ENCODE measurements around the gene ZC3HAV1. TPM values are rescaled to one million over a fixed set of nuclear protein-coding genes. Genes with fewer than 3 reads are reported as not detected.

Gene ZC3HAV1
- total RNA-seq, 1 donor from 2014 or later: 13.5 TPM

GRCh38 chr7:139114018-139114417 lies 4.5 kb upstream of the ZC3HAV1 start:
- Mint-ChIP-seq H3K36me3 (ENCODE audit: unreplicated experiment) (no peaks in the 10 kb centered on the region), H3K4me3 (ENCODE audit: unreplicated experiment) (no peak overlapping the region), H3K9me3 (ENCODE audit: unreplicated experiment) (peaks cover 10% of the 10 kb centered on the region), H3K27ac (ENCODE audit: unreplicated experiment) (no peak overlapping the region), H3K4me1 (ENCODE audit: low read depth, unreplicated experiment) (peaks cover 5% of the 10 kb centered on the region), H3K27me3 (ENCODE audit: unreplicated experiment) (peaks cover 8% of the 10 kb centered on the region)
- TF ChIP-seq CTCF (IDR thresholded peaks at IDR 0.05; ENCODE audit: partially characterized antibody, unreplicated experiment): no peak
- DNase-seq: no peak

GRCh38 chr7:139112741-139113250 lies 3.3 kb upstream of the ZC3HAV1 start:
- Mint-ChIP-seq H3K27ac (ENCODE audit: unreplicated experiment) (no peak overlapping the region), H3K9me3 (ENCODE audit: unreplicated experiment) (peaks cover 15% of the 10 kb centered on the region), H3K4me1 (ENCODE audit: low read depth, unreplicated experiment) (peaks cover 7% of the 10 kb centered on the region), H3K27me3 (ENCODE audit: unreplicated experiment) (peaks cover 13% of the 10 kb centered on the region), H3K36me3 (ENCODE audit: unreplicated experiment) (no peaks in the 10 kb centered on the region), H3K4me3 (ENCODE audit: unreplicated experiment) (no peak overlapping the region)
- DNase-seq: no peak
- no peak for TF ChIP-seq CTCF (IDR thresholded peaks at IDR 0.05; ENCODE audit: partially characterized antibody, unreplicated experiment)

GRCh38 chr7:139112316-139112715 lies 2.8 kb upstream of the ZC3HAV1 start:
- DNase-seq: no peak
- Mint-ChIP-seq H3K27ac (ENCODE audit: unreplicated experiment) (no peak overlapping the region), H3K4me1 (ENCODE audit: low read depth, unreplicated experiment) (peaks cover 9% of the 10 kb centered on the region), H3K27me3 (ENCODE audit: unreplicated experiment) (peaks cover 15% of the 10 kb centered on the region), H3K9me3 (ENCODE audit: unreplicated experiment) (peaks cover 15% of the 10 kb centered on the region), H3K4me3 (ENCODE audit: unreplicated experiment) (no peak overlapping the region), H3K36me3 (ENCODE audit: unreplicated experiment) (no peaks in the 10 kb centered on the region)
- TF ChIP-seq CTCF (IDR thresholded peaks at IDR 0.05; ENCODE audit: partially characterized antibody, unreplicated experiment): no peak

- H3K27ac Mint-ChIP-seq (ENCODE audit: unreplicated experiment): no peak overlapping the region
Measured at GRCh38 chr7:139111811-139112301, 2.3 kb upstream of the ZC3HAV1 start.

More at GRCh38 chr7:139111811-139112301, 2.3 kb upstream of the ZC3HAV1 start:
- no peak overlapping the region for H3K4me3 Mint-ChIP-seq (ENCODE audit: unreplicated experiment)
- peaks cover 15% of the 10 kb centered on the region for H3K27me3 Mint-ChIP-seq (ENCODE audit: unreplicated experiment)
- H3K9me3 Mint-ChIP-seq (ENCODE audit: unreplicated experiment): peaks cover 15% of the 10 kb centered on the region
- DNase-seq: no peak
- TF ChIP-seq CTCF (IDR thresholded peaks at IDR 0.05; ENCODE audit: partially characterized antibody, unreplicated experiment): no peak
- H3K36me3 Mint-ChIP-seq (ENCODE audit: unreplicated experiment): no peaks in the 10 kb centered on the region
- peaks cover 9% of the 10 kb centered on the region for H3K4me1 Mint-ChIP-seq (ENCODE audit: low read depth, unreplicated experiment)
